ENCODE data around the gene PFDN1. TPM values are rescaled to one million over a fixed set of nuclear protein-coding genes. Genes with fewer than 3 reads are reported as not detected.

Gene PFDN1
- total RNA-seq, 4 donors from 2014 or later = 42.7 to 102 (median 70.9) TPM

DNA sequence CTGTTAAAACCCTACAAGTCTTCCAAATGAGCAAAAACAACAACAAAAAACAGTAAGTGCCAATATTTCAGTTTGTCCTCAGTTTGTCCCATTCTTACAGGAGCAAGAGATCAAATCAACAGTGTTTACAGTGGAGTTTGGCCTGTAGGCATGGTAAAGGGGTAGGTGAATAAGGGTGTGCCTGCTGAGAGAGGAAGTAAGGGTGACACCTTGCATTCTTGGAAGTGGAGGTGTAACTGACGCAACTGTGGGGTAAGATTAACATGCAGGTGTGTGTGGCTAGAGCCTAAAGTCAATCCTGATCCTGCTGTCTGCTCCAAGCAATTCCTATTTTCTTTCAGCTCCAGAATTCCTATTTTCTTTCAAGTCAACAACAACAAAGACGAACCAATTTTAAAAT, 43.4 kb downstream of the PFDN1 start:
- peaks cover 0 to 5% of the 10 kb centered on the region in 2 donors for H3K4me1 ChIP-seq
- no peak overlapping the region for H3K27ac ChIP-seq
- H3K36me3 ChIP-seq = no peaks in the 10 kb centered on the region
- H3K4me3 ChIP-seq = no peak overlapping the region
- no peak for TF ChIP-seq CTCF (IDR thresholded peaks at IDR 0.05)
- no peak for TF ChIP-seq POLR2A (IDR thresholded peaks at IDR 0.05)
- intact Hi-C loops (cut with DNase I; ENCODE audit: low total_unique reads) = no loop called here
- no peak for DNase-seq
- no peaks in the 10 kb centered on the region for H3K27me3 ChIP-seq
- no peaks in the 10 kb centered on the region for H3K9me3 ChIP-seq

GRCh38 chr5:140258873-140259272, 44.0 kb downstream of the PFDN1 start:
- intact Hi-C loops (cut with DNase I; ENCODE audit: low total_unique reads) = no loop called here
- no peak for DNase-seq

DNA sequence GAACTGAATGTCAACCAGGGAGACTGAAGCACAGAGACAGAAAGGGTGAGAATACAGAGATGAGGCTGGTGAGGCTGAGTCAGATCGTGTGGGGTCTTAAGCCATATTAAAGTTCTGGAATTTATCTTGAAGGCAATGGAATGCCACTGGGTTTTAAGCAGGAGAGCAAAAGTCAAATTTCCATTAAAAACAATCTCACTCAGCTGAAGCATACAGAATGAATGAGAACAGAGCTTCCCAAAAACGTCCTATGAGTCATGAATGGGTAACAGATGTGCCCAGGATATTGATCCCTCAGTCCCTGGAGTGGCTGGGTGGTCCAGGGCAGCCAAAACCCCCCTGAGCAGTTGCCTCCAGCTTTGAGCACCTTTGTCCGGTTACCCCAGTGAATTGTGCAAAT, 44.9 kb downstream of the PFDN1 start:
- no peak overlapping the region for H3K4me3 ChIP-seq
- H3K36me3 ChIP-seq = no peaks in the 10 kb centered on the region
- peaks cover 0 to 5% of the 10 kb centered on the region in 2 donors for H3K4me1 ChIP-seq
- H3K27me3 ChIP-seq = no peaks in the 10 kb centered on the region
- no peak for DNase-seq
- no peaks in the 10 kb centered on the region for H3K9me3 ChIP-seq
- intact Hi-C loops (cut with DNase I; ENCODE audit: low total_unique reads) = no loop called here
- TF ChIP-seq CTCF (IDR thresholded peaks at IDR 0.05) (no peak), POLR2A (IDR thresholded peaks at IDR 0.05) (no peak)
- H3K27ac ChIP-seq = no peak overlapping the region

More at GRCh38 chr5:140258873-140259272, 44.0 kb downstream of the PFDN1 start:
- Histone ChIP-seq H3K36me3 (no peaks in the 10 kb centered on the region), H3K4me3 (no peak overlapping the region), H3K27ac (no peak overlapping the region), H3K4me1 (peaks cover 0 to 5% of the 10 kb centered on the region in 2 donors), H3K27me3 (no peaks in the 10 kb centered on the region), H3K9me3 (no peaks in the 10 kb centered on the region)
- TF ChIP-seq CTCF (IDR thresholded peaks at IDR 0.05) (no peak), POLR2A (IDR thresholded peaks at IDR 0.05) (no peak)

GRCh38 chr5:140256726-140257125, 46.2 kb downstream of the PFDN1 start:
- Histone ChIP-seq H3K4me1 (peaks cover 0 to 3% of the 10 kb centered on the region in 2 donors), H3K9me3 (no peaks in the 10 kb centered on the region), H3K27ac (no peak overlapping the region), H3K4me3 (no peak overlapping the region), H3K27me3 (no peaks in the 10 kb centered on the region), H3K36me3 (no peaks in the 10 kb centered on the region)
- no peak for TF ChIP-seq POLR2A (IDR thresholded peaks at IDR 0.05)
- no peak for TF ChIP-seq CTCF (IDR thresholded peaks at IDR 0.05)
- intact Hi-C loops (cut with DNase I; ENCODE audit: low total_unique reads) = no loop called here
- no peak for DNase-seq

- H3K36me3 ChIP-seq = no peaks in the 10 kb centered on the region
- H3K4me3 ChIP-seq = no peak overlapping the region
- intact Hi-C loops (cut with DNase I; ENCODE audit: low total_unique reads) = no loop called here
- H3K27me3 ChIP-seq = no peaks in the 10 kb centered on the region
- H3K4me1 ChIP-seq = no peaks in the 10 kb centered on the region
- no peak overlapping the region for H3K27ac ChIP-seq
- no peak for DNase-seq
- TF ChIP-seq CTCF (IDR thresholded peaks at IDR 0.05) = no peak
- no peak for TF ChIP-seq POLR2A (IDR thresholded peaks at IDR 0.05)
- no peaks in the 10 kb centered on the region for H3K9me3 ChIP-seq
Observed at GRCh38 chr5:140255460-140256157, 47.3 kb downstream of the PFDN1 start.

Measured in uterus (tissue), 4 donors.